HL-60 (cell line): ENCODE measurements around the gene SETD4.

ENCODE experiments used
- CTCF ChIP-seq: IDR thresholded peaks from one replicate; pipeline ENCODE4 v1.5.1; 2011; ENCODE audit warnings: low read length, control low read depth, inconsistent platforms; ENCODE audit not compliant: insufficient read depth
- GABPA ChIP-seq: IDR thresholded peaks from 2 replicates; pipeline ENCODE4 v1.6.1; 2012; ENCODE audit warnings: low read depth
- POLR2AphosphoS5 ChIP-seq: IDR thresholded peaks from 2 replicates; pipeline ENCODE4 v1.6.1; 2012; ENCODE audit warnings: low read depth
- SPI1 ChIP-seq: IDR thresholded peaks from 2 replicates; pipeline ENCODE4 v1.6.1; 2012; ENCODE audit warnings: low read depth, mild to moderate bottlenecking, borderline replicate concordance

- TF ChIP-seq CTCF (no peak), POLR2AphosphoS5 (no peak), GABPA (no peak), SPI1 (no peak)
Observed at GRCh38 chr21:36044056-36044455, 16.3 kb downstream of the SETD4 start.
